GM23338 (cell line): ENCODE measurements around the gene NELL2. TPM values are rescaled to one million over a fixed set of nuclear protein-coding genes. Genes with fewer than 3 reads are reported as not detected.

Experiments used
- ATAC-seq: fragments of 200-7000 bp; cut with Tn5 transposase; 3 replicates; pipeline ENCODE4 v1.9.1; 2020
- DNase-seq: peaks from one replicate; pipeline ENCODE4 v3.0.0-alpha.2; 2015; ENCODE audit warnings: low spot score
- H2AFZ ChIP-seq: fragments of 200-600 bp; sonication (generic); 2 replicates; pipeline ENCODE4 v1.8.0; 2016; ENCODE audit warnings: antibody characterized with exemption, mild to moderate bottlenecking, moderate library complexity
- H3F3A ChIP-seq: fragments of 200-600 bp; sonication (generic); replicated peaks from 2 replicates; pipeline ENCODE4 v1.8.0; 2017; ENCODE audit warnings: antibody characterized with exemption, mixed run types, low read depth
- H3K27ac ChIP-seq: fragments of 200-600 bp; sonication (generic); 2 replicates; pipeline ENCODE4 v1.6.1; 2016; ENCODE audit warnings: low read depth
- H3K27me3 ChIP-seq: fragments of 200-600 bp; sonication (generic); 2 replicates; pipeline ENCODE4 v1.8.0; 2016; ENCODE audit warnings: mild to moderate bottlenecking, mixed run types, moderate library complexity; ENCODE audit not compliant: insufficient read depth
- H3K36me3 ChIP-seq: fragments of 200-600 bp; sonication (generic); 2 replicates; pipeline ENCODE4 v1.8.0; 2016; ENCODE audit warnings: mild to moderate bottlenecking; ENCODE audit not compliant: insufficient read depth
- H3K4me1 ChIP-seq: fragments of 200-600 bp; sonication (generic); 2 replicates; pipeline ENCODE4 v1.8.0; 2016; ENCODE audit warnings: mild to moderate bottlenecking, moderate library complexity; ENCODE audit not compliant: insufficient read depth
- H3K4me2 ChIP-seq: fragments of 200-600 bp; sonication (generic); 2 replicates; pipeline ENCODE4 v1.7.1; 2017; ENCODE audit warnings: mixed run types
- H3K4me3 ChIP-seq: fragments of 200-600 bp; sonication (generic); 2 replicates; pipeline ENCODE4 v1.6.1; 2016; ENCODE audit warnings: mixed run types
- H3K79me2 ChIP-seq: fragments of 200-600 bp; sonication (generic); replicated peaks from 2 replicates; pipeline ENCODE4 v1.8.0; 2017; ENCODE audit warnings: mild to moderate bottlenecking; ENCODE audit not compliant: insufficient read depth
- H3K9me2 ChIP-seq: fragments of 200-600 bp; sonication (generic); 2 replicates; pipeline ENCODE4 v1.8.0; 2017; ENCODE audit not compliant: insufficient read depth
- H4K20me1 ChIP-seq: fragments of 200-600 bp; sonication (generic); replicated peaks from 2 replicates; pipeline ENCODE4 v1.8.0; 2017; ENCODE audit warnings: mild to moderate bottlenecking; ENCODE audit not compliant: insufficient read depth
- H3K27ac Mint-ChIP-seq: 2 replicates; pipeline ENCODE4 v1.8.0; 2020; ENCODE audit warnings: inconsistent platforms, mild to moderate bottlenecking, moderate library complexity, mixed read lengths
- H3K27me3 Mint-ChIP-seq: 3 replicates; pipeline ENCODE4 v1.8.0; 2022; ENCODE audit warnings: low read depth, mild to moderate bottlenecking, moderate library complexity, mixed read lengths, inconsistent platforms; ENCODE audit not compliant: insufficient read depth, poor library complexity
- H3K36me3 Mint-ChIP-seq: 3 replicates; pipeline ENCODE4 v1.8.0; 2021; ENCODE audit warnings: low read depth, mild to moderate bottlenecking, inconsistent platforms, moderate library complexity, mixed read lengths
- H3K4me1 Mint-ChIP-seq: 3 replicates; pipeline ENCODE4 v1.8.0; 2020; ENCODE audit warnings: mild to moderate bottlenecking, inconsistent platforms, mixed read lengths
- H3K4me3 Mint-ChIP-seq: 3 replicates; pipeline ENCODE4 v1.8.0; 2021; ENCODE audit warnings: moderate library complexity, mild to moderate bottlenecking, inconsistent platforms, mixed read lengths
- H3K9me3 Mint-ChIP-seq: 3 replicates; pipeline ENCODE4 v1.8.0; 2020; ENCODE audit warnings: moderate library complexity, mild to moderate bottlenecking, inconsistent platforms, mixed read lengths
- JUNB ChIP-seq: IDR thresholded peaks from one replicate; pipeline ENCODE4 v1.6.1; 2016; ENCODE audit warnings: antibody characterized with exemption; ENCODE audit not compliant: unreplicated experiment
- NANOG ChIP-seq: IDR thresholded peaks from 2 replicates; pipeline ENCODE4 v1.6.1; 2016; ENCODE audit warnings: antibody characterized with exemption, borderline replicate concordance
- POLR2AphosphoS5 ChIP-seq: IDR thresholded peaks from 2 replicates; pipeline ENCODE4 v1.6.1; 2016; ENCODE audit warnings: antibody characterized with exemption, low read depth
- STAT1 ChIP-seq: IDR thresholded peaks from one replicate; pipeline ENCODE4 v1.6.1; 2016; ENCODE audit warnings: antibody characterized with exemption; ENCODE audit not compliant: unreplicated experiment
- ZNF331 ChIP-seq: fragments of 250-450 bp; sonication (Bioruptor Pico); IDR thresholded peaks from 2 replicates; pipeline ENCODE4 v1.5.0; 2020; ENCODE audit warnings: low read depth, mild to moderate bottlenecking, moderate library complexity
- polyA plus RNA-seq: library from polyadenylated mRNA; unstranded; fragments of >200 nt; fragmentation: Nextera tagmentation; extraction: Ambion mirVana; gene quantifications from 2 replicates; pipeline ENCODE4 v1.2.1, GENCODE V29; 2016
- total RNA-seq: library from RNA; depleted of rRNA; stranded (reverse); fragments of >200 nt; shearing (Covaris generic); gene quantifications from 2 replicates; pipeline ENCODE4 v1.2.3, GENCODE V29; 2014
- TF ChIP-seq, protein P1 (sequence below): IDR thresholded peaks from one replicate; pipeline ENCODE4 v1.6.1; 2018; ENCODE audit warnings: antibody characterized with exemption; ENCODE audit not compliant: unreplicated experiment
- TF ChIP-seq, protein P2 (sequence below), 2 experiments: fragments of 200-600 bp in 1 of 2; sonication (generic) in 1 of 2; conservative IDR thresholded peaks; 2 replicates each; pipeline versions ENCODE4 v1.5.1 to v1.6.1; 2016 to 2017; ENCODE audit warnings: antibody characterized with exemption in 2 of 2, low read depth in 2 of 2, mild to moderate bottlenecking in 2 of 2, moderate library complexity in 1 of 2
- TF ChIP-seq, protein P3 (sequence below): fragments of 250-450 bp; sonication (Bioruptor Pico); IDR thresholded peaks from 2 replicates; pipeline ENCODE4 v1.5.0; 2020; ENCODE audit warnings: mild to moderate bottlenecking, moderate library complexity

NELL2 gene
- total and polyA plus RNA-seq, 2 experiments from 2014 or later, result 25.1 to 99.5 TPM

DNA sequence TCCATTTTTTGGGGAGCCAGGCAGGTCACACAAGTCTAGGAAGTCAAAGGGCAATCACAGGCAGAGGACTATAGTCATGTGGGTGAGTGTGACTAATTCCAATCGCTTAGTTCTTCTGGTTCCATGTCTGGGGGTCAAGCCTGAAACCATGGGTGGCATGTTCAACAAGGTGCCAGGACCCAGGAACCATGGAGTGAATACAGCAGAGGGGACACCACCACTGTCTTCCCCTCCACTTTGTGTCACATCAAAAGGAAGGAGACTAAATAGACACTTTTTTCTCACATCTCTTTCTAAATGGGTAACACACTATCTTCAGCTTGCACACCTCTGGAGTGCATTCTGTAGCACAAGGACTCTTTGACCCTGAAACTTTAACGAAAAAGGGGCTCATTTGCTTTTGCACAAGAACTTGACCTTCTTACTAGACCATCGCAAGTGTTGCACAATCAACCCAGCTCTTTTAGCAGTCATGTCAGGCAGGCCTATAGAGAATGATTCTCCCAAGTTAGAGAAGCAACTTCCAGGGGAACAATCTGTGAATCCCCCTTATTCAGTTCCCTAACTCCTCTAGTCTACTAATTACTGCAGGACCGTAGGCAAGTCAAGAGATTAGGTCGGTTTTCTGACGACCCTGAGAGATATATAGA lies 398.7 kb downstream of the NELL2 start (continued):
- TF ChIP-seq, protein P1, sequence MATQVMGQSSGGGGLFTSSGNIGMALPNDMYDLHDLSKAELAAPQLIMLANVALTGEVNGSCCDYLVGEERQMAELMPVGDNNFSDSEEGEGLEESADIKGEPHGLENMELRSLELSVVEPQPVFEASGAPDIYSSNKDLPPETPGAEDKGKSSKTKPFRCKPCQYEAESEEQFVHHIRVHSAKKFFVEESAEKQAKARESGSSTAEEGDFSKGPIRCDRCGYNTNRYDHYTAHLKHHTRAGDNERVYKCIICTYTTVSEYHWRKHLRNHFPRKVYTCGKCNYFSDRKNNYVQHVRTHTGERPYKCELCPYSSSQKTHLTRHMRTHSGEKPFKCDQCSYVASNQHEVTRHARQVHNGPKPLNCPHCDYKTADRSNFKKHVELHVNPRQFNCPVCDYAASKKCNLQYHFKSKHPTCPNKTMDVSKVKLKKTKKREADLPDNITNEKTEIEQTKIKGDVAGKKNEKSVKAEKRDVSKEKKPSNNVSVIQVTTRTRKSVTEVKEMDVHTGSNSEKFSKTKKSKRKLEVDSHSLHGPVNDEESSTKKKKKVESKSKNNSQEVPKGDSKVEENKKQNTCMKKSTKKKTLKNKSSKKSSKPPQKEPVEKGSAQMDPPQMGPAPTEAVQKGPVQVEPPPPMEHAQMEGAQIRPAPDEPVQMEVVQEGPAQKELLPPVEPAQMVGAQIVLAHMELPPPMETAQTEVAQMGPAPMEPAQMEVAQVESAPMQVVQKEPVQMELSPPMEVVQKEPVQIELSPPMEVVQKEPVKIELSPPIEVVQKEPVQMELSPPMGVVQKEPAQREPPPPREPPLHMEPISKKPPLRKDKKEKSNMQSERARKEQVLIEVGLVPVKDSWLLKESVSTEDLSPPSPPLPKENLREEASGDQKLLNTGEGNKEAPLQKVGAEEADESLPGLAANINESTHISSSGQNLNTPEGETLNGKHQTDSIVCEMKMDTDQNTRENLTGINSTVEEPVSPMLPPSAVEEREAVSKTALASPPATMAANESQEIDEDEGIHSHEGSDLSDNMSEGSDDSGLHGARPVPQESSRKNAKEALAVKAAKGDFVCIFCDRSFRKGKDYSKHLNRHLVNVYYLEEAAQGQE, result no peak
- no peak for TF ChIP-seq NANOG

DNA sequence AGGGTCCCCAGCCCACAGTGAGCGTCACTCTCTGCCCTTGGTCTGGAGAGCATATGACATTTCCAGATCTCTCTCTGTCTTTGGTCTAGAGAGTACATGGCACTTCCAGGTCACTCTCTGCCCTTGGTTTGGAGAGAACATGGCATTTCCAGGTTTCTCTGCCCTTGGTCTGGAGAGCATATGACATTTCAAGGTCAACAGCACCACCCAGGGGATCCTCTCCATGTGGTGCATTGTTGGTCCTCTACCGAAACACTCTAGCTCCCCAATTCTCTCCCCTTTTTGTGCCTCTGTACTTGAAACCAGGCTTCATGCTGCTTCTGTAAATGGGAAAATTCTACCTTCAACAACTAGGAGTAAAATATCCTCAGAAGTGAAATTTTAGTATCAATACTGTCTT lies 399.4 kb downstream of the NELL2 start:
- no peak overlapping the region for H3K4me3 Mint-ChIP-seq
- peaks cover 41% of the 10 kb centered on the region for H3K9me3 Mint-ChIP-seq
- no peaks in the 10 kb centered on the region for H3K27me3 Mint-ChIP-seq
- Histone ChIP-seq H4K20me1 (no peaks in the 10 kb centered on the region), H3K36me3 (peaks cover 15% of the 10 kb centered on the region; the same call in 1 of the 2 replicates), H2AFZ (no peak overlapping the region), H3F3A (no peaks in the 10 kb centered on the region), H3K9me2 (0 out of 2 replicates have a peak, but pooled peaks cover 8% of the 10 kb centered on the region), H3K4me3 (no peak overlapping the region), H3K79me2 (no peaks in the 10 kb centered on the region), H3K4me1 (no peaks in the 10 kb centered on the region), H3K27me3 (no peaks in the 10 kb centered on the region), H3K27ac (no peak overlapping the region), H3K4me2 (no peak overlapping the region)
- H3K36me3 Mint-ChIP-seq, result peaks cover 30% of the 10 kb centered on the region
- H3K4me1 Mint-ChIP-seq, result no peaks in the 10 kb centered on the region
- peak; percentile 2 for DNase-seq
- no peak for ATAC-seq
- H3K27ac Mint-ChIP-seq, result no peak overlapping the region
- TF ChIP-seq, protein P1, result no peak
- TF ChIP-seq STAT1, result no peak
- TF ChIP-seq, protein P2, sequence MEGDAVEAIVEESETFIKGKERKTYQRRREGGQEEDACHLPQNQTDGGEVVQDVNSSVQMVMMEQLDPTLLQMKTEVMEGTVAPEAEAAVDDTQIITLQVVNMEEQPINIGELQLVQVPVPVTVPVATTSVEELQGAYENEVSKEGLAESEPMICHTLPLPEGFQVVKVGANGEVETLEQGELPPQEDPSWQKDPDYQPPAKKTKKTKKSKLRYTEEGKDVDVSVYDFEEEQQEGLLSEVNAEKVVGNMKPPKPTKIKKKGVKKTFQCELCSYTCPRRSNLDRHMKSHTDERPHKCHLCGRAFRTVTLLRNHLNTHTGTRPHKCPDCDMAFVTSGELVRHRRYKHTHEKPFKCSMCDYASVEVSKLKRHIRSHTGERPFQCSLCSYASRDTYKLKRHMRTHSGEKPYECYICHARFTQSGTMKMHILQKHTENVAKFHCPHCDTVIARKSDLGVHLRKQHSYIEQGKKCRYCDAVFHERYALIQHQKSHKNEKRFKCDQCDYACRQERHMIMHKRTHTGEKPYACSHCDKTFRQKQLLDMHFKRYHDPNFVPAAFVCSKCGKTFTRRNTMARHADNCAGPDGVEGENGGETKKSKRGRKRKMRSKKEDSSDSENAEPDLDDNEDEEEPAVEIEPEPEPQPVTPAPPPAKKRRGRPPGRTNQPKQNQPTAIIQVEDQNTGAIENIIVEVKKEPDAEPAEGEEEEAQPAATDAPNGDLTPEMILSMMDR (conservative IDR thresholded peaks at IDR 0.05; ENCODE audit: low read depth in 2 of 2), result peak in 1 of 2 experiments; percentile 25; a peak in 1 of 4 replicates
- TF ChIP-seq JUNB, result no peak
- TF ChIP-seq NANOG, result no peak
- TF ChIP-seq, protein P3, sequence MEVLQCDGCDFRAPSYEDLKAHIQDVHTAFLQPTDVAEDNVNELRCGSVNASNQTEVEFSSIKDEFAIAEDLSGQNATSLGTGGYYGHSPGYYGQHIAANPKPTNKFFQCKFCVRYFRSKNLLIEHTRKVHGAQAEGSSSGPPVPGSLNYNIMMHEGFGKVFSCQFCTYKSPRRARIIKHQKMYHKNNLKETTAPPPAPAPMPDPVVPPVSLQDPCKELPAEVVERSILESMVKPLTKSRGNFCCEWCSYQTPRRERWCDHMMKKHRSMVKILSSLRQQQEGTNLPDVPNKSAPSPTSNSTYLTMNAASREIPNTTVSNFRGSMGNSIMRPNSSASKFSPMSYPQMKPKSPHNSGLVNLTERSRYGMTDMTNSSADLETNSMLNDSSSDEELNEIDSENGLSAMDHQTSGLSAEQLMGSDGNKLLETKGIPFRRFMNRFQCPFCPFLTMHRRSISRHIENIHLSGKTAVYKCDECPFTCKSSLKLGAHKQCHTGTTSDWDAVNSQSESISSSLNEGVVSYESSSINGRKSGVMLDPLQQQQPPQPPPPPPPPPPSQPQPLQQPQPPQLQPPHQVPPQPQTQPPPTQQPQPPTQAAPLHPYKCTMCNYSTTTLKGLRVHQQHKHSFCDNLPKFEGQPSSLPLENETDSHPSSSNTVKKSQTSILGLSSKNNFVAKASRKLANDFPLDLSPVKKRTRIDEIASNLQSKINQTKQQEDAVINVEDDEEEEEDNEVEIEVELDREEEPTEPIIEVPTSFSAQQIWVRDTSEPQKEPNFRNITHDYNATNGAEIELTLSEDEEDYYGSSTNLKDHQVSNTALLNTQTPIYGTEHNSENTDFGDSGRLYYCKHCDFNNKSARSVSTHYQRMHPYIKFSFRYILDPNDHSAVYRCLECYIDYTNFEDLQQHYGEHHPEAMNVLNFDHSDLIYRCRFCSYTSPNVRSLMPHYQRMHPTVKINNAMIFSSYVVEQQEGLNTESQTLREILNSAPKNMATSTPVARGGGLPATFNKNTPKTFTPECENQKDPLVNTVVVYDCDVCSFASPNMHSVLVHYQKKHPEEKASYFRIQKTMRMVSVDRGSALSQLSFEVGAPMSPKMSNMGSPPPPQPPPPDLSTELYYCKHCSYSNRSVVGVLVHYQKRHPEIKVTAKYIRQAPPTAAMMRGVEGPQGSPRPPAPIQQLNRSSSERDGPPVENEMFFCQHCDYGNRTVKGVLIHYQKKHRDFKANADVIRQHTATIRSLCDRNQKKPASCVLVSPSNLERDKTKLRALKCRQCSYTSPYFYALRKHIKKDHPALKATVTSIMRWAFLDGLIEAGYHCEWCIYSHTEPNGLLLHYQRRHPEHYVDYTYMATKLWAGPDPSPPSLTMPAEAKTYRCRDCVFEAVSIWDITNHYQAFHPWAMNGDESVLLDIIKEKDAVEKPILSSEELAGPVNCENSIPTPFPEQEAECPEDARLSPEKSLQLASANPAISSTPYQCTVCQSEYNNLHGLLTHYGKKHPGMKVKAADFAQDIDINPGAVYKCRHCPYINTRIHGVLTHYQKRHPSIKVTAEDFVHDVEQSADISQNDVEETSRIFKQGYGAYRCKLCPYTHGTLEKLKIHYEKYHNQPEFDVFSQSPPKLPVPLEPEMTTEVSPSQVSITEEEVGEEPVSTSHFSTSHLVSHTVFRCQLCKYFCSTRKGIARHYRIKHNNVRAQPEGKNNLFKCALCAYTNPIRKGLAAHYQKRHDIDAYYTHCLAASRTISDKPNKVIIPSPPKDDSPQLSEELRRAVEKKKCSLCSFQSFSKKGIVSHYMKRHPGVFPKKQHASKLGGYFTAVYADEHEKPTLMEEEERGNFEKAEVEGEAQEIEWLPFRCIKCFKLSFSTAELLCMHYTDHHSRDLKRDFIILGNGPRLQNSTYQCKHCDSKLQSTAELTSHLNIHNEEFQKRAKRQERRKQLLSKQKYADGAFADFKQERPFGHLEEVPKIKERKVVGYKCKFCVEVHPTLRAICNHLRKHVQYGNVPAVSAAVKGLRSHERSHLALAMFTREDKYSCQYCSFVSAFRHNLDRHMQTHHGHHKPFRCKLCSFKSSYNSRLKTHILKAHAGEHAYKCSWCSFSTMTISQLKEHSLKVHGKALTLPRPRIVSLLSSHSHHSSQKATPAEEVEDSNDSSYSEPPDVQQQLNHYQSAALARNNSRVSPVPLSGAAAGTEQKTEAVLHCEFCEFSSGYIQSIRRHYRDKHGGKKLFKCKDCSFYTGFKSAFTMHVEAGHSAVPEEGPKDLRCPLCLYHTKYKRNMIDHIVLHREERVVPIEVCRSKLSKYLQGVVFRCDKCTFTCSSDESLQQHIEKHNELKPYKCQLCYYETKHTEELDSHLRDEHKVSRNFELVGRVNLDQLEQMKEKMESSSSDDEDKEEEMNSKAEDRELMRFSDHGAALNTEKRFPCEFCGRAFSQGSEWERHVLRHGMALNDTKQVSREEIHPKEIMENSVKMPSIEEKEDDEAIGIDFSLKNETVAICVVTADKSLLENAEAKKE (CRISPR knock-in tag), result no peak
- TF ChIP-seq POLR2AphosphoS5, result no peak
- no peak for TF ChIP-seq ZNF331 (CRISPR knock-in tag)
